ENCODE data around the gene EEF1A2.

DNA sequence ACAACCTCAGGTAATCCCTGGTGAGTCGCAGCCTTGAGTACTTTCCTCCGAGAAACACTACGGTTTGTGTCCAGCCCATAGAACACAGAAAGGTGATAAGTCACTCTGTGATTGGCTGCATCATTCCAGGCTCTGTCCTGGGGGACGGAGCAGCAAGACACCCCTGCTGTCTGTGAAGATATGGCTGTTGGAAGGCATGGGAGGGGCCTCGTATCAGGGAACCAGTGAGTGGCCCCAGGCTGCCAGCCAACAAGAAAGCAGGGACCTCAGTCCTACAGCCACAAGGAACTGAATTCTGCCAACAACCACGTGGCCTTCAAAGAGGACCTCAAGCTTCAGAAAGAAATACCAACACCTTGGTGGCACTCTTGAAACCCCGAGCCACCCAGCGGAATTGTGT is 6.4 kb upstream of the EEF1A2 start:
- TF ChIP-seq POLR2AphosphoS5 (IDR thresholded peaks at IDR 0.05; ENCODE audit: low read depth, low read length) (no peak), SIN3A (IDR thresholded peaks at IDR 0.05; ENCODE audit: borderline replicate concordance, insufficient read depth, low read length) (no peak), TAF1 (IDR thresholded peaks at IDR 0.05; ENCODE audit: borderline replicate concordance, insufficient read depth, low read length) (no peak)
